ENCODE measurements around the gene ACER3. TPM values are rescaled to one million over a fixed set of nuclear protein-coding genes. Genes with fewer than 3 reads are reported as not detected.
A peak's percentile ranks its signal among the peaks of the same experiment; 100 is the strongest.

ACER3 gene
- total and polyA plus RNA-seq, 4 experiments from 2014 or later, result 2.9 to 6.8 (median 5.0) TPM

DNA sequence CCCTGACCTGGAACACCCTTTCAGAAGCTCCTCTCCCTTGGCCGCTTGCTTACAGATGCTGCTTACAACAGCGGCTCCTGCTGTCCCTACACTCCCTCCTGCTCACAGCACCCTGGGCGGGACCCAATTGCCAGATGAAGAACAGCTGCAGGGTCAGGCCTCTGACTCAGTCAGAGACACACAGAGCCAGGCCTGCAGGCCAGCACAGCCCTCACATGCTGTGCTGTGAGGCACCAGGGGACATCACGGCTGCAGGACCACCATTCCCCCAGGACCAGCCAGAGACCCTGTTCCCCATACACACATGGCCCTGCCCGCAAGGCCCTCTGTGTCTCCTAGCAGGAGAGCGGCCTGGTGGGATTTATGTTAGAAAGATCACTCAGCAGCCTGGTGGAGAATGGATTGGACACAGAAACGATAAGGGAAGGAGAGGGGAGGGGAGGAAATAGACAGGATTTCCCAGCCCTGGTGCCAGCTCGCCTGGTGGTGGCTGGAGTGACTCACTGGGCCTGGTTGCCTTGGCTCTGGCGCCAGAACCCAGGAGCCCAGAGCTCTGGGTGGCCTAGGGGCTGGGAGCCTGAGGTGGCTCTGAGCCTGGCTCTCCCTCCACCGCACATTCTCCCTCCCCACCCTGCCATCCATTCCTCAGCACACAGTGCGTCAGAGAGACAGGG, 212.7 kb downstream of the ACER3 start:
- no peak for DNase-seq
- Histone ChIP-seq H3K4me3 (ENCODE audit: low read length in 2 of 2) (no peak overlapping the region), H3K9me3 (ENCODE audit: control insufficient read depth in 1 of 2, low read length in 2 of 2) (no peaks in the 10 kb centered on the region), H3K27ac (ENCODE audit: low read depth, low read length) (no peak overlapping the region), H3K36me3 (ENCODE audit: insufficient read depth, low read length) (no peaks in the 10 kb centered on the region), H3K27me3 (ENCODE audit: insufficient read depth, low read length) (no peaks in the 10 kb centered on the region), H3K4me1 (ENCODE audit: insufficient read depth, low read length) (peaks cover 13% of the 10 kb centered on the region)
- Mint-ChIP-seq H3K4me3 (no peak overlapping the region), H3K4me1 (peaks cover 8 to 26% (median 10%) of the 10 kb centered on the region in 4 donors), H3K27ac (peak overlapping the region in 3 of 7 donors; percentile 4 to 32 (median 13)), H3K9me3 (no peaks in the 10 kb centered on the region), H3K36me3 (no peaks in the 10 kb centered on the region), H3K27me3 (peaks cover 0 to 1% of the 10 kb centered on the region in 2 donors)
- CTCF ChIA-PET (ENCODE audit: partially characterized antibody), result no interaction called here
- intact Hi-C loops (cut with micrococcal nuclease), result no loop called here
- POLR2A ChIA-PET (ENCODE audit: partially characterized antibody), result interaction anchor here (1.1 kb wide), 1 partner anchor 9 kb away, joined by 4 read pairs; no protein-coding TSS in a partner anchor

GRCh38 chr11:77074205-77074604, 213.5 kb downstream of the ACER3 start:
- Histone ChIP-seq H3K36me3 (ENCODE audit: insufficient read depth, low read length) (no peaks in the 10 kb centered on the region), H3K27ac (ENCODE audit: low read depth, low read length) (no peak overlapping the region), H3K4me3 (ENCODE audit: low read length in 2 of 2) (no peak overlapping the region), H3K27me3 (ENCODE audit: insufficient read depth, low read length) (no peaks in the 10 kb centered on the region), H3K9me3 (ENCODE audit: control insufficient read depth in 1 of 2, low read length in 2 of 2) (no peaks in the 10 kb centered on the region), H3K4me1 (ENCODE audit: insufficient read depth, low read length) (peaks cover 13% of the 10 kb centered on the region)
- no peak overlapping the region for H3K4me3 Mint-ChIP-seq
- intact Hi-C loops (cut with micrococcal nuclease), result no loop called here
- DNase-seq, result no peak
- peak overlapping the region in 1 of 7 donors; percentile 12 for H3K27ac Mint-ChIP-seq
- H3K4me1 Mint-ChIP-seq, result peaks cover 8 to 26% (median 10%) of the 10 kb centered on the region in 4 donors
- ChIA-PET POLR2A (ENCODE audit: partially characterized antibody) (no interaction called here), CTCF (ENCODE audit: partially characterized antibody) (no interaction called here)
- peaks cover 0 to 1% of the 10 kb centered on the region in 2 donors for H3K27me3 Mint-ChIP-seq
- H3K9me3 Mint-ChIP-seq, result peaks cover 0 to 5% (median 0%) of the 10 kb centered on the region in 8 donors
- H3K36me3 Mint-ChIP-seq, result no peaks in the 10 kb centered on the region

DNA sequence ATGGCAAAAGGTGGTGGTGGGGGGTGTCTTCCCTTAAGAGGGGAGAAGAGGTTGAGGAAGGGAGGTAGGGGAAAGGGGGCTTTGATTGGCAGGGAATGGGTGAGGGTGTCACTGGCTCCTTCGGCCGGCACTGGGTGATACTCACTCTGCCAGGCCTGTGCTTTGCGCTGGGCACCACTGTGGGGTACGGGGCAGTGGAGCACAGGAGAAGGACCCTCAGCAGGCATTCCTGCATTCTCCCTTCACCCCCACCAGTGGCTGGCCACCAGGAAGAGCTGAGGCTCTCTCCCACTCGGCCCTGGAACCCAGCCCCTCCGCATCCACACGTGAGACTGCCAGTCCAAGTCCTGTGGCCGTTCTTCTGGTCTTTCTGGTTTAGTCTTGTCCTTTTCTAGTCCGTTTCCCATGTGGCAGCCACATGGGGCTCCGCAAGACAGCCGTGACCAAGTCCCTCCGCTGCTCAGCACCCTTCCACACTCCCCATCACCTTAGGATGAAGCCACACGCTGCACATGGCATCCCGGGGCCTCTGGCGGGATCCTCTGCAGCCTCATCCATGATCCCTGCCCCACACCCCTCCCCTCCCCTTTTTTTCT, 214.0 kb downstream of the ACER3 start:
- Histone ChIP-seq H3K9me3 (ENCODE audit: control insufficient read depth in 1 of 2, low read length in 2 of 2) (no peaks in the 10 kb centered on the region), H3K27me3 (ENCODE audit: insufficient read depth, low read length) (no peaks in the 10 kb centered on the region), H3K4me3 (ENCODE audit: low read length in 2 of 2) (no peak overlapping the region), H3K4me1 (ENCODE audit: insufficient read depth, low read length) (peaks cover 13% of the 10 kb centered on the region), H3K36me3 (ENCODE audit: insufficient read depth, low read length) (no peaks in the 10 kb centered on the region), H3K27ac (ENCODE audit: low read depth, low read length) (no peak overlapping the region)
- H3K4me3 Mint-ChIP-seq, result no peak overlapping the region
- POLR2A ChIA-PET (ENCODE audit: partially characterized antibody), result no interaction called here
- peaks cover 8 to 26% (median 10%) of the 10 kb centered on the region in 4 donors for H3K4me1 Mint-ChIP-seq
- peak overlapping the region in 1 of 7 donors; percentile 29 for H3K27ac Mint-ChIP-seq
- peaks cover 0 to 1% of the 10 kb centered on the region in 2 donors for H3K27me3 Mint-ChIP-seq
- H3K9me3 Mint-ChIP-seq, result peaks cover 0 to 7% (median 0%) of the 10 kb centered on the region in 8 donors
- CTCF ChIA-PET (ENCODE audit: partially characterized antibody), result no interaction called here
- no peak for DNase-seq
- intact Hi-C loops (cut with micrococcal nuclease), result no loop called here
- H3K36me3 Mint-ChIP-seq, result no peaks in the 10 kb centered on the region

- Histone ChIP-seq H3K36me3 (ENCODE audit: insufficient read depth, low read length) (no peaks in the 10 kb centered on the region), H3K4me3 (ENCODE audit: low read length in 2 of 2) (no peak overlapping the region), H3K9me3 (ENCODE audit: control insufficient read depth in 1 of 2, low read length in 2 of 2) (no peaks in the 10 kb centered on the region), H3K27ac (ENCODE audit: low read depth, low read length) (no peak overlapping the region), H3K27me3 (ENCODE audit: insufficient read depth, low read length) (no peaks in the 10 kb centered on the region), H3K4me1 (ENCODE audit: insufficient read depth, low read length) (peaks cover 13% of the 10 kb centered on the region)
- Mint-ChIP-seq H3K27ac (no peak overlapping the region), H3K4me3 (no peak overlapping the region), H3K36me3 (no peaks in the 10 kb centered on the region), H3K9me3 (peaks cover 0 to 7% (median 0%) of the 10 kb centered on the region in 8 donors), H3K4me1 (peaks cover 8 to 26% (median 10%) of the 10 kb centered on the region in 4 donors), H3K27me3 (peaks cover 0 to 1% of the 10 kb centered on the region in 2 donors)
- intact Hi-C loops (cut with micrococcal nuclease), result no loop called here
- ChIA-PET POLR2A (ENCODE audit: partially characterized antibody) (no interaction called here), CTCF (ENCODE audit: partially characterized antibody) (interaction anchor here (1.2 kb wide), 1 partner anchor 16 kb away, joined by 3 read pairs; no protein-coding TSS in a partner anchor)
- DNase-seq, result no peak
These were observed 214.7 kb downstream of the ACER3 start for GRCh38 chr11:77075425-77075905.

Other genes with a start within 250 kb of the ACER3 start
- gene LRRC32, start 190.2 kb upstream of the ACER3 start, total RNA-seq, result under 1 TPM; 0.38 to 0.53 TPM
- gene LRRC32, start 190.2 kb upstream of the ACER3 start, polyA plus RNA-seq, result under 1 TPM in 1 of 2 donors, not detected in 1; 0.56 TPM
- gene TSKU, start 77.6 kb upstream of the ACER3 start, total RNA-seq, result not detected
- under 1 TPM in 1 of 2 donors, not detected in 1; 0.13 TPM for gene TSKU, start 77.6 kb upstream of the ACER3 start, polyA plus RNA-seq
- gene B3GNT6, start 173.5 kb downstream of the ACER3 start, total RNA-seq, result not detected
- not detected for gene B3GNT6, start 173.5 kb downstream of the ACER3 start, polyA plus RNA-seq
- gene CAPN5, start 206.1 kb downstream of the ACER3 start, total RNA-seq, result 1 to 10 TPM; 1.6 to 1.9 TPM
- gene CAPN5, start 206.1 kb downstream of the ACER3 start, polyA plus RNA-seq, result 1 to 10 TPM; 1.4 to 2.6 TPM
- gene OMP, start 241.9 kb downstream of the ACER3 start, total RNA-seq, result under 1 TPM in 1 of 2 experiments, not detected in 1; 0.79 TPM
- not detected for gene OMP, start 241.9 kb downstream of the ACER3 start, polyA plus RNA-seq

All from CD4-positive, alpha-beta memory T cell (primary cell).